ENCODE results near the gene ZNF774. TPM values are rescaled to one million over a fixed set of nuclear protein-coding genes. Genes with fewer than 3 reads are reported as not detected.
"Not testable (repeated sequence)": the region's sequence is repeated elsewhere in the genome, so short reads cannot be mapped to it uniquely, and the experiment has no call there.

ZNF774 gene
- polyA plus RNA-seq, 12 donors, result 1.9 to 4.2 (median 3.1) TPM; not detected in 2

DNA sequence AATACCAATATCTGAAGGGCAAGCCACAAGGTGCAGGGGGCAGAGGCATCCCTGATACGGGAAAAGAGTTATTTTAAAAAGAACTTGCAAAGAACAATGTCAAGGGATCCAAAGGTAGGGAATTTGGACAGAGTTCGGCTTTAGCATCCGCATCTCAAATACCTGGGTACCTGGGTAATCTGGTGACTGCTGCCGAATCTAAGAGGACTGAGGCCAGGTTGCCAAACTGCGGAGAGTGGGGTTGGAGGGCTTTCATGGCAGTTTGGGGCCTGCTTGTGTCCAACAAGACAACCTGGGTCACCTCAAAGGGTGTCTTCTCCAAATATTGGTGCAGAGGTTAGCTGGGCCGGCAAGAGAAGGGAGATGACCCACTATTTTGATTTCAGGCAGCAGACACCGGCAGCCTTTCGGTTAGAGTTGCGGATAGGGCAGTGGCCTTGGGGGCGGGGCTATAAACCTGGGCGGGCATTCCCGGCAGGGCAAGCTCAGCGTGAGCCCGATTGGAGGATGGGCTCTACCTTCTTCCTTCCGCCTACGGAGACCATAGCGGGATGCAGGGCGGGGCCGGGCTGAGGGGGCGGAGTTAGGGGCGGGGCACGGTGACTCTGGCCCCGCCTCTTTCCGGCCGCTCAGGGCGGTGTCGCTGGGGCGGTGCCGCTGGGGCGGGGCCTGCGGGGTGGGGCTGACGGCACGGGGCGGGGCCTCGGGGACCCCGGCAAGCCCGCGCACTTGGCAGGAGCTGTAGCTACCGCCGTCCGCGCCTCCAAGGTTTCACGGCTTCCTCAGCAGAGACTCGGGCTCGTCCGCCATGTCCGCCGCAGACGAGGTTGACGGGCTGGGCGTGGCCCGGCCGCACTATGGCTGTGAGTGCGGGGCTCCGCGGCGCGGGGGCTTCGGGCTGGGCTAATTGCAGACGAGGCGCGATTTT, 35.7 kb downstream of the ZNF774 start, which contains the start of gene IQGAP1:
IQGAP1 (plus strand) TSS at position 709 of the 928 bp plus-strand sequence; CDS start at position 809, 100 bp downstream.
- DNase-seq, result peak; percentile 95

- DNase-seq, result peak; percentile 67
Observed at GRCh38 chr15:90388462-90389380, 36.6 kb downstream of the ZNF774 start.

DNA sequence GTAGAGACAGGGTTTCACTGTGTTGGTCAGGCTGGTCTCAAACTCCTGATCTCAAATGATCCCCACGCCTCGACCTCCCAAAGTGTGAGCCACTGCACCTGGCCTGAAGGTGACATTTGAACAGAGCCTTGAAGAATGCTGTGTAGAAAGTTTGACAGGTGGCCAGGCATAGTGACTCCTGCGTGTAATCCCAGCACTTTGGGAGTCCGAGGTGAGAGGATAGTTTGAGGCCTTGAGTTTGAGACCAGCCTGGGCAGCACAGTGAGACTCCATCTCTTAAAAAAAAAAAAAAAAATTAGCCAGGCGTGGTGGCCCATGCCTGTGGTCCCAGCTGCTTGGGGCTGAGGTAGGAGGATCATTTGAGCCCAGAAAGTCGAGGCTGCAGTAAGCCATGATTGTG, 37.4 kb downstream of the ZNF774 start:
- no peak for DNase-seq

DNA sequence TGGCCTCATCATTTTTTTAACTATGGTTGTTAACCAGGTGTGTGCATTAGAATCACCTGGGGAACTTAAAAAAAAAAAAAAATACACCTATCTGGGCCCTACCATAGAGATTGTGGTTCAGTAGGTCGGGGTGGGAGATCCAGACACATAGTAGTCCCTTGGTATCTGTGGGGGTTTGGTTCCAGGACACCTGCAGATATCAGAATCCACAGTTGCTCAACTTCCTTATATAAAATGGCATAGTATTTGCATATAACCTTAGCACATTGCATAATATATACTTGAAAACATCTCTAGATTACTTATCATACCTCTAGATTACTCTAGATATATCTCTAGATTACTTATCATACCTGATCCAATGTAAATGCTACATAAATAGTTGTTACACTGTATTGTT, 41.0 kb downstream of the ZNF774 start:
- no peak for DNase-seq

- no peak for DNase-seq
Observed at GRCh38 chr15:90394074-90394473, 42.0 kb downstream of the ZNF774 start.

- DNase-seq, result no peak
Observed at GRCh38 chr15:90394748-90395442, 42.8 kb downstream of the ZNF774 start.

- DNase-seq, result no peak
Observed at GRCh38 chr15:90396321-90396720, 44.2 kb downstream of the ZNF774 start.

DNA sequence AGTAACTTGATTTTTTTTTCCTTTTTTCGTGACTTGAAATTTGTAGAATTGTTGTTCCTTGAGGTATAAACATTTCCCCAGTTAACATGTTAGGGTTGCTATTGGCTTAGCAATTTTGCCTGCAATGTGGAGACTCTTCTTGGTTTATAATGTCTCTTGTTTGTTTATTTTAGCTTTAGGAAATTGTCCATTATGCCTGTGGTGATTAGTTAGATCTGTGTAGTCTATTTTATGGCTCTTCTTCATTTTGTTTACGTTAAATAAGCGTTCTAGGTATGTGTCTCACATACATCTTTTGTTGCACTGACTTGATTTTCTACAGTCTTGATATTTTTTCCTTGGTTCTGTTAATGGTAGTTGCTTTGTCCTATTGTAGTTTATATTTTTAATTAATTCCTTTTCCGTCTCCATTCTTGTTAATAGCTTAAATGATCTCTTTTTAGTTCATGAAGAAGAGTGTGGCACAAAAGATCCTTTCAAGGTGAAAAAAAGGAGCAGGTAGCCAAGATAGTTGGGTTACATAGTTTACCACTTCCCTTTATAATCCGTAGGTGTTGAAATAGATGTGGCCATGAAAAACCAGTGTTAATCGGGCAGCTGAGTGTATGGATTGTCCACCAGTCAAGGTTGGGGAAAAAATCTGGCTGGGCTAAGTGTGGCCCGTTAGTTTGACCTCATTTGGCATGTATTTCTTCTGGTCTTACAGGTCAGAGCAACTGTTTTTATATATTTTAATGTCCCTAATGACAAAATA, 48.1 kb downstream of the ZNF774 start:
- DNase-seq, result no peak

- peak; percentile 74 for DNase-seq
Observed at GRCh38 chr15:90400759-90401314, 48.8 kb downstream of the ZNF774 start.

GRCh38 chr15:90401495-90401894, 49.4 kb downstream of the ZNF774 start:
- no peak for DNase-seq

- DNase-seq, result peak; percentile 65
Observed at GRCh38 chr15:90402223-90402622, 50.1 kb downstream of the ZNF774 start.

DNA sequence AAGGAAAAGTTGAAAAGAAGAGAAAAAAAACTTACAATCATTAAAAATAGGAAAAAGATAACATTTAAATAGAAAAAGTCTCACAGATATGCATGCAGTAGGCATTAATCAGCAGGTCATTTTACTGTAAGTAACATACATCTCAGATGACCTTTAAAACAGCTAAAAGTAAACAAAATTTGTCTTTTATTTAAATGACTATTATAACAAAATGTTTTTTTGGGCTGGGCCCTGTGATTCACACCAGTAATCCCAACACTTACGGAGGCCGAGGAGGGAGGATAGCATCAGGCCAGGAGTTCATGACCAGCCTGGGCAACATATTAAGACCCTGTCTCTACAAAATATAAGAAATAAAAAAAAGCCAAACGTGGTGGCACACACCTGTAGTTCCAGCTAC, 50.7 kb downstream of the ZNF774 start:
- DNase-seq, result no peak

GRCh38 chr15:90405055-90405607, 53.0 kb downstream of the ZNF774 start:
- DNase-seq, result no peak

GRCh38 chr15:90407336-90407735, 55.3 kb downstream of the ZNF774 start:
- no peak for DNase-seq

DNA sequence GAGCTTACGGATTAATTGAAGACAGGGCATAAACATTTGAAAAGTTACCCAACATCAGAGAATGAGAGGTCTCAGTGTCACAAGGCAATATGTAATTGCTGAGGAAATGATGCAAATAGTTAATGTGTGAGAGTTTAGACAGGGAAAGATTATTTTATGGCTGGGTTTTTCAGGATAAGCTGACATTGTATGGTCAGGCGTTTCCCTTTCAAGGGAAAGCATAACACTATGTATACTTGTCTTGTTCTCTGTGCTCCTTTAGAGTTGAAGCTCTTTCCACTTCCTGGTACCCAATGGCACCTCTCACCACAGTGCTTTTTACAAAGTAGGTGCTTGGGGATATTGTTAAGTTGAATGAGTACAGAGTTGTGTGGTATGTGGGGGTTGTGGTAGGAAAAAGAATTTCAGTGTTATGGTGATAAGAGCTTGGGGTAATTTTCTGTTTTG, 55.8 kb downstream of the ZNF774 start:
- no peak for DNase-seq

GRCh38 chr15:90408657-90409056, 56.6 kb downstream of the ZNF774 start:
- DNase-seq, result no peak

- not testable (repeated sequence) for DNase-seq
Observed at GRCh38 chr15:90409587-90409986, 57.5 kb downstream of the ZNF774 start.

GRCh38 chr15:90410316-90410715, 58.2 kb downstream of the ZNF774 start:
- DNase-seq, result not testable (repeated sequence)

DNA sequence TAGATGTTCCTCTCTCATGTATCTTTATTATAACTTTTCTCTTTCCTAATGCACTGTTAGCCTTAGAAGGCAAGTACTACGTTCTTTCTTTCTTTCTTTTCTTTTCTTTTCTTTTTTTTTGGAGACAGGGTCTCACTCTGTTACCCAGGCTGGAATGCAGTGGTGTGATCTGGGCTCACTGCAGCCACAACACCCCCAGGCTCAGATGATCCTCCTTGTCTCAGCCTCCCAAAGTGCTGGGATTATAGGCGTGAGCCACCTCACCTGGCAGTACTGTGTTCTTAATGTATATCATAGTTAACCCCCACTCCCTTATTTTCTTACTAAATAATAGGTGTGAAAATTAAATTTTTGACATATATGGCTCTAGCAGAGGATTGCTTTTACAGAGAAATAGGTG, 59.1 kb downstream of the ZNF774 start:
- no peak for DNase-seq

All from muscle of arm (tissue), 12 donors.